Right lobe of liver (tissue), 6 donors: ENCODE measurements around the gene LRRTM4. TPM values are rescaled to one million over a fixed set of nuclear protein-coding genes. Genes with fewer than 3 reads are reported as not detected.

Source experiments
- ATAC-seq, 4 donors: fragments of 200-7000 bp; cut with Tn5 transposase; one replicate each; pipeline ENCODE4 v1.9.1; 2020; ENCODE audit warnings: mild to moderate bottlenecking in 4 of 4, moderate library complexity in 4 of 4
- DNase-seq, 3 donors: peaks; one replicate each; pipeline ENCODE4 v3.0.0-alpha.2; 2020
- H3K27ac ChIP-seq, 3 donors: fragments of 200-600 bp; one replicate each; pipeline ENCODE4 v1.8.0; 2022
- H3K27me3 ChIP-seq, 2 donors: fragments of 200-600 bp; one replicate each; pipeline ENCODE4 v1.8.0; 2022
- H3K36me3 ChIP-seq, 4 donors: fragments of 200-600 bp; sonication (generic) in 1 of 4; one replicate each; pipeline versions ENCODE4 v1.5.1 to v1.8.0; 2017 to 2022; ENCODE audit warnings: control low read depth in 1 of 4
- H3K4me1 ChIP-seq, 4 donors: fragments of 200-600 bp; sonication (generic) in 1 of 4; one replicate each; pipeline versions ENCODE4 v1.5.1 to v1.8.0; 2017 to 2022; ENCODE audit warnings: control low read depth in 1 of 4
- H3K4me3 ChIP-seq, 3 donors: fragments of 200-600 bp; one replicate each; pipeline ENCODE4 v1.8.0; 2022
- H3K9me3 ChIP-seq, 4 donors: fragments of 200-600 bp; sonication (generic) in 1 of 4; one replicate each; pipeline versions ENCODE4 v1.5.1 to v1.8.0; 2017 to 2022; ENCODE audit warnings: control low read depth in 1 of 4
- CTCF ChIP-seq, 4 donors: fragments of 200-600 bp in 3 of 4; fragments of 450-650 bp in 1 of 4; IDR thresholded peaks; one replicate each; pipeline versions ENCODE4 v1.5.1 to v1.8.0; 2016 to 2022; ENCODE audit warnings: antibody characterized with exemption in 4 of 4, mild to moderate bottlenecking in 2 of 4
- POLR2A ChIP-seq: fragments of 450-650 bp; IDR thresholded peaks from one replicate; pipeline ENCODE4 v1.6.1; 2017; ENCODE audit warnings: antibody characterized with exemption, mild to moderate bottlenecking
- WGBS: methylation state at CpG from one replicate; pipeline ENCODE4 v1.1.6; 2018; ENCODE audit warnings: low coverage, low lambda C conversion rate; ENCODE audit not compliant: insufficient coverage; ENCODE audit errors: missing lambda C conversion rate; 5-methylcytosine and 5-hydroxymethylcytosine counted together
- intact Hi-C, 2 donors: fragments of 100-400 bp; cut with DNase I; formaldehyde crosslinking; loops; one replicate each; pipeline versions ENCODE4 v1.11.2 to v1.14.1; 2022
- total RNA-seq, 6 experiments: library from RNA; depleted of rRNA in 2 of 6; stranded (reverse); fragments of >200 nt in 2 of 6; fragmentation: NEBNext Ultra II Directional in 3 of 6; extraction: Animal tissue kit (Norgen Biotek cat#: 25700) in 3 of 6; gene quantifications; one replicate each; pipeline versions ENCODE4 v1.1.0 to v1.2.4, GENCODE V29; 2016 to 2023
- donor health status: DM: no; HTN: yes; CAD: no.
- donor health status: DM: no; HTN: no; CAD: no.
- donor health status: DM: no; HTN: no; CAD: no.
- donor health status: DM: no; HTN: yes; CAD: no.
- donor health status: DM: no; HTN: yes; CAD: no.

The LRRTM4 gene
- total RNA-seq, 6 experiments from 2014 or later, result 0.09 to 0.10 (median 0.09) TPM; not detected in 3

- Histone ChIP-seq H3K36me3 (no peaks in the 10 kb centered on the region), H3K4me3 (no peak overlapping the region), H3K27ac (no peak overlapping the region), H3K4me1 (no peaks in the 10 kb centered on the region), H3K9me3 (no peaks in the 10 kb centered on the region), H3K27me3 (no peaks in the 10 kb centered on the region)
- intact Hi-C loops, result no loop called here
- no peak for TF ChIP-seq POLR2A
- TF ChIP-seq CTCF (IDR thresholded peaks at IDR 0.05), result no peak
- WGBS, result 44% methylated on average over 4 of the region's 4 CpGs
- no peak for ATAC-seq
- DNase-seq, result no peak
Observed at GRCh38 chr2:77513191-77513590, 9.0 kb downstream of the LRRTM4 start.

- H3K4me3 ChIP-seq, result no peak overlapping the region
- H3K4me1 ChIP-seq, result no peaks in the 10 kb centered on the region
- TF ChIP-seq POLR2A, result no peak
- TF ChIP-seq CTCF (IDR thresholded peaks at IDR 0.05), result no peak
- H3K27me3 ChIP-seq, result no peaks in the 10 kb centered on the region
- H3K27ac ChIP-seq, result no peak overlapping the region
- H3K36me3 ChIP-seq, result no peaks in the 10 kb centered on the region
- WGBS, result 33% methylated on average over 1 of the region's 1 CpG
- no peaks in the 10 kb centered on the region for H3K9me3 ChIP-seq
- DNase-seq, result no peak
- ATAC-seq, result no peak
- intact Hi-C loops, result no loop called here
Observed at GRCh38 chr2:77512507-77512906, 9.7 kb downstream of the LRRTM4 start.

GRCh38 chr2:77508511-77508910 lies 13.7 kb downstream of the LRRTM4 start:
- intact Hi-C loops, result no loop called here
- DNase-seq, result no peak
- H3K9me3 ChIP-seq, result no peaks in the 10 kb centered on the region
- H3K27ac ChIP-seq, result no peak overlapping the region
- H3K4me3 ChIP-seq, result no peak overlapping the region
- 73% methylated on average over 1 of the region's 1 CpG for WGBS
- H3K27me3 ChIP-seq, result no peaks in the 10 kb centered on the region
- TF ChIP-seq POLR2A (no peak), CTCF (IDR thresholded peaks at IDR 0.05) (no peak)
- H3K36me3 ChIP-seq, result no peaks in the 10 kb centered on the region
- ATAC-seq, result no peak
- no peaks in the 10 kb centered on the region for H3K4me1 ChIP-seq

GRCh38 chr2:77507657-77508056 lies 14.5 kb downstream of the LRRTM4 start:
- no peak for ATAC-seq

More at GRCh38 chr2:77507657-77508056, 14.5 kb downstream of the LRRTM4 start:
- Histone ChIP-seq H3K27me3 (no peaks in the 10 kb centered on the region), H3K27ac (no peak overlapping the region), H3K4me3 (no peak overlapping the region), H3K9me3 (no peaks in the 10 kb centered on the region), H3K4me1 (no peaks in the 10 kb centered on the region), H3K36me3 (no peaks in the 10 kb centered on the region)
- TF ChIP-seq POLR2A (no peak), CTCF (IDR thresholded peaks at IDR 0.05) (no peak)
- intact Hi-C loops, result no loop called here
- 33% methylated on average over 4 of the region's 6 CpGs for WGBS
- no peak for DNase-seq
